ENCODE measurements around the gene ATXN7L1. TPM values are rescaled to one million over a fixed set of nuclear protein-coding genes. Genes with fewer than 3 reads are reported as not detected.

The ATXN7L1 gene
- total RNA-seq, 1 donor from 2014 or later: 10.1 TPM

DNA sequence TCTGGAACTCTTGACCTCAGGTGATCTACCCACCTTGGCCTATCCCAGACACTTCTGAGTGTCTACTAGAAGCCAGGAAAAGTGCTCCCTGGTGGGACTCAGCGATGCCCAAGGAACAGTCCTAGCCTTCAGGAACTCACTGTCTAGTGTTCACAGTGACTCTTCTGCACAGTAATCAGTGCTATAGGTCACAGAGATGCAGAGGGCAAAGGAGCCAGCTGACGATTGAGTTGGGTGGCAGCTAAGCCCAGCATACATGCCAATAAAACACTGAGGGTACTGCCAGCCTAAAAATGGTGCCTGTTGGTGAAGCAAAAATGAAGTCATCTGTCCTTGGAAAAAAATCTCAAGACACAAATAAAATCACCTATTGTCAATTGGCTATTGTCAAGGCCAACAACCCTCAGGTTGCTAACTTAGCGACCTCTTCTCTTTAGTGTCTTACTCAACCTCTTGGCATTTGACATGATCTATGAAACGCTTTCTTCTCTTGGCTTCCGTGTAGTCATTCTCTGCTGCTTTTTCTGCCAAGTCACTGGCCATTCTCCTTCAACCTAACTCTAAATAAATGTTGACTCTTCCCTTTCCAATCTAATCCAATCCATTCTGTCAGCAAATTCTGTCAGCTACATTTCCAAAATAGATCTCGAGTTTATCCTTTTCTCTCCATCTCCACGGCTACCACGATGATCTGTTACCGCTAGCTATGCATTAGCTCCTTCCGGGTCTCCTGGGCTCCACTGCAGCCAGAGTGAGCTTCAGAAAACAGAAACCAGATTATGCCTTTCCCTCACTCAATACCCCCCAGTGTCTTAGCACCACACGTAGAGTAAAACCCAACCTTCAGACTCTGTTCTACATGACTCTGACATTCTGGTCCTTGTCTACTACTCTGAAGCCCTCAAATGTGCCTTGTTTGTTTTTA lies 99.2 kb downstream of the ATXN7L1 start:
- no peak for DNase-seq

- DNase-seq: peak; percentile 36
These were observed 100.2 kb downstream of the ATXN7L1 start for GRCh38 chr7:105776068-105776790.

- DNase-seq: no peak
These were observed 100.8 kb downstream of the ATXN7L1 start for GRCh38 chr7:105775580-105775979.

DNA sequence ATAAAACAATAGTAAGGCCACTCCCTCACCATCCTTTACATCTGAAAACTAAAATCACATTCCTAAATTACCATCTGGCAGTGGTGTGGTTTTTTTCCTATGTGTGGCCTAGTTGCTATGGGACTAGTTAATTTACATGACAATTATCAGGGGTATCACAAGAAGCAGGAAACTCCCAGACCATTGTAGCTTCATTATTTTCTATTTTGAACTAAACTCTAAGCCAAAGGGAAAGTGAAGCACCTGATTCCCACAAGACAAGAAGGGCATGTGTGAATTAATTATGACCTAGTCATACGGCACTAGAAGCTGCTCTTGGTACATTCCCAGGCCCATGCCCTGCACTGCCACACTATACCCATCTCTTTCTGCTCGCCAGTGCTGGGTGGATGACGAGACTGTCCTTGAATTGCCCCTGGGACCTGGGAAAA lies 103.4 kb downstream of the ATXN7L1 start:
- no peak for DNase-seq

GRCh38 chr7:105769901-105770628 lies 106.3 kb downstream of the ATXN7L1 start:
- DNase-seq: peak; percentile 66

DNA sequence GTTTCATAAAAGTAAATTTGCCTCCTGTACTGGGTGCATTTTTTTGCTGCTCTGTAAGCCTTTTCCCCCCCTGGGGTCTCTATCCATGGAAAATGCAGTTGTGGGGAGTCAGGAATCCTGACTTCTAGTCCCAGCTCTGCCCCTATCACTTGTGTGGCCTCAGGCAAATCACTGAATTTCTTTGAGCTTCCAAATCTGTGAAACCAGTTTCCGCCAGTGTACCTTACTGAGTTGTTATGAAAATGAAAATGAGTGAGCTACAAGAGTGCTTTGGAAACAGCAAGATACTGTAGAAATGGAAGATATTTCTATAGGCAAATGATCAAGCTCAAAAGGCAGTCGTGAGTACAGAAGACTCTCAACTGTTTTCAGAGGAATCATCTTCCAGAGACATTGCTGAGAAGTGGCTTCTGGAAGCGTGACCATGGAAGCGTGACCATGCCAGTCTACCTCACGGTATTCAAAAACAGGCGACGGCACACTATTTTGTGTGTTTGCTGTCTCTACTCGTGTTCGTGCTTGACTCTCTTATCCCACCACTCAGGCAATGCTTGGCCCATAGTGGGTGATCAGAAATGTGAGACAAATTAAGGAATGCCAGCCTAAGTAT lies 107.4 kb downstream of the ATXN7L1 start:
- DNase-seq: no peak

DNA sequence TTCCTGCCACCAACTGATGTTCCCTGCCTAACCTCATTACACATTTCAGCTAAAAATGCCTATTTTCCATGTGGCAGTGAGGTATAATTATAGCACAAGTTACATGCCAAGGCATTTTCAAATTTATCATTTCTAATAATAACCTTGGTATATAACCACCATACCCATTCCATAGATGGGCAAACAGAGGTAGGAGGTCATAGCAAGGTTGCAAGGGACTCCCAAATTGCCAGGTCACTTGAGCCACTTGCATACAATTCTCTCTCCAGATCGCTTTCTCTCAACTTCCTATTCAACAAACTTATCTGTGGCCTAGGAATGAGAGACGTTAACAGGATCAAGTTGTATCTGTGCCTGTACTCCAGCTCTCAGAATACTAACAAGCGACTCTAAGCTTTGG lies 108.3 kb downstream of the ATXN7L1 start:
- DNase-seq: no peak

DNA sequence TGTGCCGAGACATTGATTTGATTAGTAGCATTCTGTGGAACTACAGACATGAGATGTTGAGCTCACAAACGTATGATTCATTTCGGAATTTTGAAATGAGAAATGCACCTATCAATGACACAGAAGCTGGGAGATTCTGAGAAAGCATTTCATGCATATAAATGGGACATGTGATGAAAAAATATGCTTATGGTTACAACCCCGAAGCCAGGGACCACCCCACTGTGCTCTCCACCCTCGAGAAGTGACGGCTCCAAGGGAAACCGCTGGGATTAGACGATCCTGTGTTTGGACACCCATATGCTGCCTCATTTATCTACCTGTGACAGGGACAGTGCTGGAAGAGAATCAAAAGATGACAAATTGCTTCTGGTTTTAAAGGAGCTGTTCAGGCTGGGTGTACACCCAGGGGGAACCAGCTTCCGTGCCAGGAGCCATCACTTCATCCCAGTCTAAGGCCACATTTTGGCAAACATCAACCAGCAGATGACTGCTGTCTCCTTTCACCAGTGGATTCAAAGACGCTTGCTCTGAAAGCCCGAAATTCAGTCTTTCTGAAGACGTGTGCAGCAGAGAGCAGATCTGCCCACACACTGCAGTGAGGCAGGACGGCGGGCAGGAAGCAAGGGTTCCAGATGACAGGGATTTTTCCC lies 109.9 kb downstream of the ATXN7L1 start:
- no peak for DNase-seq

- no peak for DNase-seq
These were observed 110.6 kb downstream of the ATXN7L1 start for GRCh38 chr7:105765846-105766245.

GRCh38 chr7:105764506-105764905 lies 111.9 kb downstream of the ATXN7L1 start:
- no peak for DNase-seq

- DNase-seq: peak; percentile 6
These were observed 115.6 kb downstream of the ATXN7L1 start for GRCh38 chr7:105760551-105761447.

DNA sequence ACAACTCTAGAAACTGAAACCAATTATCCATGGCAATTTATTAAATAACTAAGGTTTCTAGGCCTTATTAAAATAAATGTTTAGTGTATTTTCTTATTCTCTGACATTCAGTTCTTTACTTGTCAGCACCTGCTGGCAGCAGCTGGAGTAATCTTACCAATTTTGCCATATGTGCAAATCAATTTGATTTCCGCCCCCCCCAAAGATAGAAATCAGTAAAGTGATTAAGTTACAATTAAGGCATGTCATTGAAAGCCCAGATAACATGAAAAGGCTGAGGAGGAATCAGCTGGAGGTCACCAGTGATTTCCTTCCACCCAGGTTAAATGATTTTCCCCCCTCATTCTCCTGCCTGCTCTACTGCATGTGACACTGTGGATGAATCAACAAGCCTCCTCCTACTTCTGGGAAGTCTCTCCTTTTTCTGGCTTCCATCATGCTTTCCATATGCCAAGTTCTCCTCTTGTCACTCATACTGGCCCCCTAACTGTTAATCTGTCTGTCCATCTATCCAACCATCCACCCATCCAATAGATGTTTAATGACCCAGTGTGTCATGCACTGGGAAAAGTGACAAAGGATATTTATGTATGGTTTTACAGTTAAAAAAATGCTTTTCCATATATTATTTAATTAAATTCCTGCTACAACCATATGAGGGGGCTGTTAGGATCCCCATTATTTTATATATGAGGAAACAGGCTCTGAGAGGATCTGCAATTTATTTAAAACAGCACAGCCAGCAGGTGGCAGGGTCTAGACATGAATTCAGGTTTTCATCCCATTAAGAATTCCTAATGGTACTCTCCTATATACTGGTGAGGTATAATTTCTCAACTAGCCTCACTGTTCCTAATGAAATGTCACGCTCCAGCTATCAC lies 116.5 kb downstream of the ATXN7L1 start:
- no peak for DNase-seq

DNA sequence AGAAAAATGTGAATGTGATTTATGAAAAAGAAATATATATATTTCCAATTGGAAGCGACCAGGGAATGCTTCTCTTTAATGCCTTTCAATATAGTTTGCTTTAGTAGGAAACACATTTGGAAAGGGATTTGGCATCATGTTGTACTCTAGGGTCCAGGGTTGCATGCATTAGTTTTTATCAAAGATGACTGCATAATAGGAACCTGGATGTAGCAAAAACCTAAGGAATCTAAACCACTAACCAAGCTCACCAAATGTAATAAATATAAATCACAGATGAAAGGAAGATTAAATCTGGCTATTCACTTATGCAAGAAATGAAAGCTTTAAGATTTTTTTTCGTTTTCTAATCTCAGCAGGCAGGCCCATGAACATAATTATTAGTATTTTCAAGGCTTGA lies 120.0 kb downstream of the ATXN7L1 start:
- no peak for DNase-seq

DNA sequence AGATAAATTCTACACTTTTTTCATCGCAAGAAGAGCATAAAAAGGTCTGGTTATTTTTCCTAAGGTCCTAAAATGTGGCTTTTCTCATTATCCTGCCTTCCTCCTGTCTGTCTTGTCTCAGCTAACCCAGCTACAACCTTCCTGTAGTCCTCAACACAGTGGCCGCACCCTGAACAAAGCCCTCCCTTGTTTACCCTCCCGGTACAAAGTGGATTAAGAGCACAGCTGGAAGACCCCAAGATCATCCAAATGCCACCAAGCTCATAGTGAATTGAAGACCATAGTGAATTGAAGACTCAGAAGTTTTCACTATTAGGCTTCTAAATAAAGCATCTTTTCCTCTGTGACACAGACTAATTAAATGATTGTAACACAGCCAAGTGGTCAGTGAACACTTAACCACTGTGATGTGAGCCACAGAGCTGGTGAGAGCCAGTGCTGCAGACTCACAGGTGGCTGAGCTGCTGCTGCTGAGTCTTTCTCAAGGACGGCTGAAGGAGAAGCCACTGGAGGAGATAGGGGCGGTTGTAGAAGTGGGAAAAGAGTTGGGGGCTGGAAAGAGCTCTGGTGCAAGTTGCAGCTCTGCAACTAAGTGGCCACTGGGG lies 123.6 kb downstream of the ATXN7L1 start:
- no peak for DNase-seq

DNA sequence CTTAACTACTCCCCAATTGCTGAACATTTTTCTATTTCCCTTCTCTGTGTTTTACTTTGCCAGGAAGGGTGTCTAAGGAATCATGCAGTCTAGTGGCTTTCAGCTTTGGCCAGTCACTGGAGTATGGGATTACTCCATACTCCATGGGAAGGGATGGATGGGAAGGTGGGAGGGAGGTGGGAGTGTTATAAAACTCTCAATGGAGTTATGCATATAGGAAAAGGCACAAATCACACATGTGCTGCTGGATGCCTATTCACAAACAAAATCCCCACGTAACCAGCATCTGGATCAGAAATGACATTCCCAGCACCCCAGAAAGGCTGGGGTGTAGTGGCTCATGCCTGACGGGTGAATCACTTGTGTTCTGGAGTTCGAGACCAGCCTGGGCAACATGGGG lies 125.3 kb downstream of the ATXN7L1 start:
- no peak for DNase-seq

GRCh38 chr7:105748701-105749100 lies 127.7 kb downstream of the ATXN7L1 start:
- no peak for DNase-seq

- no peak for DNase-seq
These were observed 130.6 kb downstream of the ATXN7L1 start for GRCh38 chr7:105745681-105746330.

- no peak for DNase-seq
These were observed 132.1 kb downstream of the ATXN7L1 start for GRCh38 chr7:105744258-105744657.

All from skin of body (tissue), 2 donors.